ENCODE data around the gene CMBL. TPM values are rescaled to one million over a fixed set of nuclear protein-coding genes. Genes with fewer than 3 reads are reported as not detected.
A peak's percentile ranks its signal among the peaks of the same experiment; 100 is the strongest.
"Not testable (repeated sequence)": the region's sequence is repeated elsewhere in the genome, so short reads cannot be mapped to it uniquely, and the experiment has no call there.

Gene CMBL
- total and polyA plus RNA-seq, 8 donors: 6.2 to 20.3 (median 11.6) TPM

- WGBS, 2 donors: 91 to 95% methylated on average over 15 of the region's 15 CpGs
- no peak for DNase-seq
- no peak for ATAC-seq
Observed at GRCh38 chr5:10315824-10316509, 8.3 kb upstream of the CMBL start.

DNA sequence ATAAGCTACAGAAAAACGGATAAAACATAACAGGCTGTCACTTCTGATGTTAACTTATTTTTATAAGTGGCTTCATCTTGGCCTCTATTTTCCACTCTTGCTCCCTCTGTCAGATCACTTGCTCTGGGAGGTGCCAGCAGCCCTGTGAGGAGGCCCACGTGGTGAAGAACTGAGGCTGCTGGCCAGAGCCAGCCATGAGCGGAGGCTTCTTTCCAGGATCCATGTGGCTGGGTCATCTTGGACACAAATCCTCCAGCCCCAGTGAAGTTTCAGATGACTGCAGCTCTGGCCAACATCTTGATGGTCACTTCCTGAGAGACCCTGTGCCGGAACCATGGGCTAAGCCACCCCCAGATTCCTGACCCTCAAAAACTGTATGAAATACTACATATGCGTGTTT is 7.5 kb upstream of the CMBL start:
- FAIRE-seq (no peak), DNase-seq (no peak), ATAC-seq (no peak)
- TF ChIP-seq, protein P1, sequence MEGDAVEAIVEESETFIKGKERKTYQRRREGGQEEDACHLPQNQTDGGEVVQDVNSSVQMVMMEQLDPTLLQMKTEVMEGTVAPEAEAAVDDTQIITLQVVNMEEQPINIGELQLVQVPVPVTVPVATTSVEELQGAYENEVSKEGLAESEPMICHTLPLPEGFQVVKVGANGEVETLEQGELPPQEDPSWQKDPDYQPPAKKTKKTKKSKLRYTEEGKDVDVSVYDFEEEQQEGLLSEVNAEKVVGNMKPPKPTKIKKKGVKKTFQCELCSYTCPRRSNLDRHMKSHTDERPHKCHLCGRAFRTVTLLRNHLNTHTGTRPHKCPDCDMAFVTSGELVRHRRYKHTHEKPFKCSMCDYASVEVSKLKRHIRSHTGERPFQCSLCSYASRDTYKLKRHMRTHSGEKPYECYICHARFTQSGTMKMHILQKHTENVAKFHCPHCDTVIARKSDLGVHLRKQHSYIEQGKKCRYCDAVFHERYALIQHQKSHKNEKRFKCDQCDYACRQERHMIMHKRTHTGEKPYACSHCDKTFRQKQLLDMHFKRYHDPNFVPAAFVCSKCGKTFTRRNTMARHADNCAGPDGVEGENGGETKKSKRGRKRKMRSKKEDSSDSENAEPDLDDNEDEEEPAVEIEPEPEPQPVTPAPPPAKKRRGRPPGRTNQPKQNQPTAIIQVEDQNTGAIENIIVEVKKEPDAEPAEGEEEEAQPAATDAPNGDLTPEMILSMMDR (IDR thresholded peaks at IDR 0.05): no peak
- Histone ChIP-seq H3K4me3 (no peak overlapping the region), H3K27me3 (no peaks in the 10 kb centered on the region), H3K27ac (no peak overlapping the region), H3K4me1 (peaks cover 0 to 8% (median 0%) of the 10 kb centered on the region in 3 donors), H3K36me3 (no peaks in the 10 kb centered on the region), H3K9me3 (no peaks in the 10 kb centered on the region)
- WGBS, 2 donors: 90 to 92% methylated on average over 5 of the region's 5 CpGs
- intact Hi-C loops (cut with DNase I): no loop called here

More at GRCh38 chr5:10315824-10316509, 8.3 kb upstream of the CMBL start:
- H3K27me3 ChIP-seq: no peaks in the 10 kb centered on the region
- intact Hi-C loops (cut with DNase I): no loop called here
- no peak overlapping the region for H3K4me3 ChIP-seq
- H3K36me3 ChIP-seq: no peaks in the 10 kb centered on the region
- peaks cover 0 to under 1% (median 0%) of the 10 kb centered on the region in 3 donors for H3K4me1 ChIP-seq
- no peaks in the 10 kb centered on the region for H3K9me3 ChIP-seq
- H3K27ac ChIP-seq: no peak overlapping the region
- FAIRE-seq: no peak
- TF ChIP-seq, protein P1 (IDR thresholded peaks at IDR 0.05): no peak

DNA sequence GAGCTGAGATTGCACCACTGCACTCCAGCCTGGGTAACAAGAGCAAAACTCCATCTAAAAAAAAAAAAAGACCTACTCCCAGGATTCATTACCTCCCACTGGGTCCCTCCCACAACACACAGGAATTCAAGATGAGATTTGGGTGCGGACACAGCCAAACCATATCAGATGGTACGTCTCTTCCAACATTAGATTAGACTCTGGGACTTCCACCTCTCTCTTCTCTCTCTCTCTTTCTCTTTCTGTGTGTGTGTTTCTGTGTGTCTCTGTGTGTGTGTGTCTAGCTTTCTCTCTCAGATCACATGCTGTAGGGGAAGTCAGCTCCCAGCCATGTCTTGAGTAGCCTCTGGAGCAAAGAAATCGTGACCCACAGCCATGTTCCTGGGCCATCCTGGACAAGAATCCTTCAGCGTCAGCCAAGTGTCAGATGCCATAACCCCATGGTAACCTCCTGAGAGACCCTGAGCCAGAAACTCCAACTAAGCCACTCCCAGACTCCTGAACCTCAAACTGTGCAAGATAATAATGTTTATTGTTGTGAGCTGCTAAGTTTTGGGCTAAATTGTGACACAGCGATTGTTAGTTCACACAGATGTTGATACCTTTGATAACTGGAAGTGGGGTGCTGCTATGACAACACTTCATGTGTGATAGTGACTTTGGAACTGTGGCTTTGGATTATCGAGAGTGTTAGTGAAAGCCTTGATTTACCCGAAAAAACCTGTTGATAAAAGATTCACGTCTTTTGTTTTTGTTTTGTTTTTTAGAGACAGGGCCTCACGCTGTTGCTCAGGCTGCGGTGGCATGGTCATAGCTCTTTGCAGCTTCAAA is 4.1 kb upstream of the CMBL start:
- FAIRE-seq (no peak), DNase-seq (no peak), ATAC-seq (no peak)
- Histone ChIP-seq H3K36me3 (no peaks in the 10 kb centered on the region), H3K4me3 (no peak overlapping the region), H3K27ac (peak overlapping the region in 1 of 4 donors; percentile 57), H3K9me3 (no peaks in the 10 kb centered on the region), H3K4me1 (peaks cover 5 to 21% (median 7%) of the 10 kb centered on the region in 3 donors), H3K27me3 (no peaks in the 10 kb centered on the region)
- intact Hi-C loops (cut with DNase I): no loop called here
- 79% methylated on average over 10 of the region's 10 CpGs for whole genome bisulfite sequencing, 2 donors
- TF ChIP-seq, protein P1 (IDR thresholded peaks at IDR 0.05): no peak

- H3K36me3 ChIP-seq; FAIRE-seq; H3K27me3 ChIP-seq; intact Hi-C loops (cut with DNase I); H3K4me3 ChIP-seq; H3K9me3 ChIP-seq: not testable (repeated sequence)
- Histone ChIP-seq H3K4me1 (peaks cover 7 to 26% (median 11%) of the 10 kb centered on the region in 3 donors), H3K27ac (peak overlapping the region in 2 of 4 donors; percentile 57 to 70)
- peak in 3 of 6 donors; percentile 36 to 54 (median 47) for DNase-seq
- ATAC-seq: peak; percentile 5 to 29 (median 8)
- 53 to 56% methylated on average over 8 of the region's 8 CpGs for WGBS, 2 donors
Observed at GRCh38 chr5:10310835-10311570, 3.3 kb upstream of the CMBL start.

All from pancreas (tissue), 10 donors.